ENCODE measurements around the gene SPIN2B. TPM values are rescaled to one million over a fixed set of nuclear protein-coding genes. Genes with fewer than 3 reads are reported as not detected.
"Not testable (repeated sequence)": the region's sequence is repeated elsewhere in the genome, so short reads cannot be mapped to it uniquely, and the experiment has no call there.

Gene SPIN2B
- polyA plus RNA-seq, 1 of the 3 experiments (the other 2 are of a cell fraction), result 16.9 TPM

- Histone ChIP-seq H3K4me3 (ENCODE audit: low read depth in 2 of 2, low read length in 1 of 2) (no peak overlapping the region), H2AFZ (ENCODE audit: low read depth) (no peak overlapping the region), H3K79me2 (ENCODE audit: insufficient read depth) (no peaks in the 10 kb centered on the region), H3K9ac (no peak overlapping the region), H3K4me2 (no peak overlapping the region), H3F3A (replicated peaks; ENCODE audit: insufficient read depth) (no peaks in the 10 kb centered on the region), H3K4me1 (ENCODE audit: control insufficient read depth in 1 of 2, insufficient read depth in 2 of 2, low read depth in 1 of 2, low read length in 1 of 2) (no peaks in the 10 kb centered on the region), H3K9me2 (no peaks in the 10 kb centered on the region), H3K36me3 (replicated peaks in 1 of 2; ENCODE audit: control insufficient read depth in 1 of 2, insufficient read depth in 2 of 2, low read length in 1 of 2) (no peaks in the 10 kb centered on the region), H4K20me1 (ENCODE audit: insufficient read depth) (no peaks in the 10 kb centered on the region), H3K27me3 (ENCODE audit: insufficient read depth) (no peaks in the 10 kb centered on the region), H3K27ac (ENCODE audit: low read depth in 2 of 2, low read length in 1 of 2) (no peak overlapping the region), H3K9me3 (no peaks in the 10 kb centered on the region)
- TF ChIP-seq IRF3 (IDR thresholded peaks at IDR 0.05; ENCODE audit: low read depth, low read length), result no peak
- TF ChIP-seq REST (IDR thresholded peaks at IDR 0.05; ENCODE audit: low read depth, low read length), result no peak
- POLR2A ChIA-PET, result no interaction called here
- CTCF ChIA-PET, result no interaction called here
- no peak for DNase-seq
- 44% methylated on average over 3 of the region's 3 CpGs for WGBS (ENCODE audit: low lambda C conversion rate)
Observed at GRCh38 chrX:57134702-57135101, 13.4 kb upstream of the SPIN2B start.

- Histone ChIP-seq H3K36me3 (replicated peaks in 1 of 2; ENCODE audit: control insufficient read depth in 1 of 2, insufficient read depth in 2 of 2, low read length in 1 of 2) (no peaks in the 10 kb centered on the region), H3K4me1 (ENCODE audit: control insufficient read depth in 1 of 2, insufficient read depth in 2 of 2, low read depth in 1 of 2, low read length in 1 of 2) (no peaks in the 10 kb centered on the region), H3K9ac (no peak overlapping the region), H4K20me1 (ENCODE audit: insufficient read depth) (no peaks in the 10 kb centered on the region), H3K27me3 (ENCODE audit: insufficient read depth) (no peaks in the 10 kb centered on the region), H3K9me2 (no peaks in the 10 kb centered on the region), H2AFZ (ENCODE audit: low read depth) (no peak overlapping the region), H3K4me3 (ENCODE audit: low read depth in 2 of 2, low read length in 1 of 2) (no peak overlapping the region), H3K9me3 (no peaks in the 10 kb centered on the region), H3K27ac (ENCODE audit: low read depth in 2 of 2, low read length in 1 of 2) (no peak overlapping the region), H3K4me2 (no peak overlapping the region), H3K79me2 (ENCODE audit: insufficient read depth) (no peaks in the 10 kb centered on the region), H3F3A (replicated peaks; ENCODE audit: insufficient read depth) (no peaks in the 10 kb centered on the region)
- TF ChIP-seq RFX5 (IDR thresholded peaks at IDR 0.05; ENCODE audit: low read length) (no peak), MAX (IDR thresholded peaks at IDR 0.05; ENCODE audit: low read depth) (no peak), EZH2phosphoT487 (IDR thresholded peaks at IDR 0.05; ENCODE audit: borderline replicate concordance, low read depth) (no peak), PBX3 (IDR thresholded peaks at IDR 0.05) (no peak)
- CTCF ChIA-PET, result no interaction called here
- DNase-seq, result no peak
- WGBS (ENCODE audit: low lambda C conversion rate), result 51% methylated on average over 4 of the region's 4 CpGs
- POLR2A ChIA-PET, result no interaction called here
Observed at GRCh38 chrX:57133706-57134105, 12.4 kb upstream of the SPIN2B start.

- H3K9me3 ChIP-seq; H2AFZ ChIP-seq (ENCODE audit: low read depth); H3F3A ChIP-seq (replicated peaks; ENCODE audit: insufficient read depth); DNase-seq; H4K20me1 ChIP-seq (ENCODE audit: insufficient read depth); H3K4me3 ChIP-seq (ENCODE audit: low read depth in 2 of 2, low read length in 1 of 2); CTCF ChIA-PET; H3K79me2 ChIP-seq (ENCODE audit: insufficient read depth); POLR2A ChIA-PET; H3K4me1 ChIP-seq (ENCODE audit: control insufficient read depth in 1 of 2, insufficient read depth in 2 of 2, low read depth in 1 of 2, low read length in 1 of 2); H3K9ac ChIP-seq; H3K4me2 ChIP-seq; H3K9me2 ChIP-seq; H3K27me3 ChIP-seq (ENCODE audit: insufficient read depth); H3K27ac ChIP-seq (ENCODE audit: low read depth in 2 of 2, low read length in 1 of 2); H3K36me3 ChIP-seq (replicated peaks in 1 of 2; ENCODE audit: control insufficient read depth in 1 of 2, insufficient read depth in 2 of 2, low read length in 1 of 2): not testable (repeated sequence)
- WGBS (ENCODE audit: low lambda C conversion rate), result 35% methylated on average over 4 of the region's 4 CpGs
Observed at GRCh38 chrX:57133284-57133683, 11.9 kb upstream of the SPIN2B start.
